GM19023 (cell line): ENCODE data around the gene ZDHHC11B.
"Not testable (repeated sequence)": the region's sequence is repeated elsewhere in the genome, so short reads cannot be mapped to it uniquely, and the experiment has no call there.

Source experiments
- ATAC-seq: cut with Tn5 transposase; IDR thresholded peaks from one replicate; pipeline ENCODE4 v1.9.1; 2021; ENCODE audit warnings: mild to moderate bottlenecking, moderate library complexity; ENCODE audit not compliant: unreplicated experiment

The ZDHHC11B gene

DNA sequence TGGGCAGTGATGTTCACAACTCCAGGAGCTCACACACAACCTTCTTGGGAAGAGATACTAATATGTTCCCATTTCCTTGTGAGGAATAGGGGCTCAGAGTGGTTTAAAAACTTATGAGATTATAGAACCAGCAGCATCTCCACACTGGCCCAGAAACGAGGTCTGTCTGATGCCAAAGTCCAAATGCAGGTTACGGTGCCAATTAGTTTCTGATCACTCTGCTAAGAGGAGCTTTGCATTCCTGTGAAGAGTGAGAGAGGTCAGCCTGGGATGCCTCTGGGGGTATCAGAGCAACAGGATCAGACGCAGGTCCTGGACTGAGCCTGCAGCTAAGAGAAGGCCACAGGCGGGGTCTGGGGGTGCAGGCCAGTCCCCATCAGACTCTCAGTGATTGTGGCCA, 61.2 kb downstream of the ZDHHC11B start:
- not testable (repeated sequence) for ATAC-seq

DNA sequence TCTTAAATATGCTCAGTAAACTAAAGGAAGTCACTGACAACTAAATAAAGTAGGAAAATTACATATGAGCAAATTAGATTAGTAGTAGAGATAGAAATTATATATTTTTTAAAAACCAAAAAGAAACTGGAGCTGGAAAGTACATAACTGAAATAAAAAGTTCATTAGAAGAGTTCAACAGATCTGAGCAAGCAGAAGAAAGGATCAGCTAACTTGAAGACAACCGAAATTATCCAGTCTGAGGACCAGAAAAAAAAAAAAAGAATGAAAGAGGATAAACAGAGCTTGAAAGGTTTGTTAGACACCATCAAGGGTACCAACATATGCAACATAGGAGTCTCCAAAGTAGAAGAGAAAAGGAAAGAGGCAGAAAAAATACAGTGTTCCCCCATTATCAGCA, 65.2 kb downstream of the ZDHHC11B start:
- not testable (repeated sequence) for ATAC-seq

DNA sequence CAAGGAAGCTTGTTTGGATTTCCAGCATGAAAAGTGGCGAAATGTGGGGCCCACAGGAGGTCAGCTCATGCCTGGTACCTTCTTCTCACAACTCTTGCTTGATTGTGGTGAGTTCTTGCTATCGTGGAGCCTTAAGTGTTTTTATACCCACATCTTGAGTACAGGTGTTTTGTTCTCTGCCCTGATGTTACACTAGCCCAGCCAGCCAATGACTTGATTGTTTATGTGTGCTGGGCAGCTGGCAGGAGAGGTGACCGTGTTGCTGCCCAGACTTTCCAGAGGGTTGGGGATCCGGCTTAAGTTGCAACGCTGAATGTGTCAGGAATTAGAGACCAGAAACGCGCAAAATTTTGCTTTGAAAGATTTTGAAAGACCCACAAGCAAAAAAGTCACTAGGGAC, 67.4 kb downstream of the ZDHHC11B start:
- no peak for ATAC-seq

DNA sequence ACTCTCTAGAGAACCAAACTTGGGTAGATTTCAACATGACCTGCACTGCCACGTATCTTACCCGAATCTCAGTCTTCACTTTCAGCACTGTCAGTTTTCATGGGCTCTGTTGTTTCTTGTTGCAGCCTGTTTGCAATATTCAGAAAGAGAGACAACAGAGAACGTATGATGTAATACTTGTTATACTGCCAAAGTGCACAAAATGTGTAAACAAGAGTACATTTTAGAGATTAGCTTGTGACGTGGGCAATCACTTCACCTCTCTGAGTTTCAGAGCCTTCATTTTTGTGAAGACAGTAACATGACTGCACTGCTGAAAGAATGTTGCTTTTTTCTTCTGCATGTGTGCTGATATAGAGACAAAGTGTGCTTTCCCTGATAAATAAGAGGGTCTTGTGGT, 67.8 kb downstream of the ZDHHC11B start:
- ATAC-seq: not testable (repeated sequence)

DNA sequence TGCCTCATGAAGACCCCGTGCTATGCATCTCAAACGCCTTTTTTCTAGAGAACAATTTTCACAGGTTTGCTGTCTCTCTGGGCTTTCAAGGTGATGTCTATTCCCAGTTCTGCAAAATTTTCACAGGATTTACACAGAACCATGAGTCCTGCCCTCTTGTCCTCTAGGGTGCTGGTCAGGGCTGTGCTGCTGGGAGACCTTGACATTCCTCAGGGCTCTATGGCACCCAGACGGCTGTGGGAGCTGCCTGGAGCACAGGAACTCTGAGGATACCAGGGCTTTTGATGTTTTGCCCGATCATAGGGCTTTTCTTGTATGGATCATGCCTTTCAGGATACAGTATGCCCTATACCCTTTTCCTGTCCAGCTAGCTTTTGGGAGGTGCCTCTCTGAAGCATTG, 68.9 kb downstream of the ZDHHC11B start:
- not testable (repeated sequence) for ATAC-seq

DNA sequence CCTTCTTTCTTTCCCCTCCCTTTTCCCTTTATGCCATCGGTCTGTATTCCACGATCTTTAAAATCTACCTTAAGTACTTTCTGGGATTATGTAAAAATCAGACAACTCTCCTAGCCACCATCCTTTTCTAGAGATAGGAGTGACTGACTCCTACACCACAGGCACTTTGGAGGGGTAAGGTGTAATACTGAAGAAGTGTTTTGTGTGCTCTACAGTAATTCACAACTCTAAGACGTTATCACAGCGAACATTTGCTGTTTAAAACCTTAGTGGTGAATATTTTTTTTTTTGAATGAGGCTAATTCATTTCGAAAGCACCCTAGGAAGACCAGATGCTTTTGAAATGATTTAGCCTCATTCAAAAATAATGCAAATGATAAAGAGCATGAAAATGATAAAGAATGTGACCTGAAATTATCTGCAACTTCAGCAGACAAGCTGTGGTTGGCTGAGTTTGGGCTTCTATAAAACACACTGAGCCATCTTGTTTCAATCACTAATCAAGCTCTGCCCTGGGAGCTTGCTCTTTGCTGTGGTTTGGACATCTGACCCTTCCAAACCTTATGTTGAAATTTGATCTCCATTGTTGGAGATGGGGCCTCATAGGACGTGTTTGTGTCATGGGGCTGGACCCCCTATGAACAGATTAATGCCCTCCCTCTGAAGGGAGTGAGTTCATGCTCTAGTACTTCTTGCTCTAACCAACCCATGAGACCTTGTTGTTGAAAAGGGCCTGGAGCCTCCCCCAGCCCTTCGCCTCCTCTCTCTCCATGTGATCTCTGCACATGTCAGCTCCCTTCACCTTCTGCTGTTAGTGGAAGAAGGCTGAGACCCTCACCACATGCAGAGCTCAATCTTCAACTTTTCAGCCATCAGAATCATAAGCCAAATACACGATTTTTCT, 70.1 kb downstream of the ZDHHC11B start:
- not testable (repeated sequence) for ATAC-seq

DNA sequence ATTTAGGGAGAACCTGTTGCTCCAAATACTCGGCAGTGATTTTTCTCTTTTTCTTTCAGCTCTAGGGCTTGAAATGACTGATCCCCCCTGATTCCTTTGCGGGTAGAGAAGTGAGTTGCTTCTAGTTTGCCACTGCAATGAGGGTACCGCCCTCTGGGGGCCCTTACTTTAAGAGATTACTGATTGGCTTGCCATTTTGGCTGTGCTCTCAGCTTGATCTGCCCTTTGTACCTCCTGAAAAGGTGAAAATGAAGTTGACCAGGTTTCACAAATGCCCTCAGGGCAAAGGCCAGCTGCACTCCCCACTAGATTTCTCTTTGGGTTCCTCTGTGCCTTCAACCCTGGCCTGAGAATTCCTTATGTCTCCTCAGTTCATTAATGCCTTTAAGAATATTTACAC, 70.8 kb downstream of the ZDHHC11B start:
- ATAC-seq: not testable (repeated sequence)

DNA sequence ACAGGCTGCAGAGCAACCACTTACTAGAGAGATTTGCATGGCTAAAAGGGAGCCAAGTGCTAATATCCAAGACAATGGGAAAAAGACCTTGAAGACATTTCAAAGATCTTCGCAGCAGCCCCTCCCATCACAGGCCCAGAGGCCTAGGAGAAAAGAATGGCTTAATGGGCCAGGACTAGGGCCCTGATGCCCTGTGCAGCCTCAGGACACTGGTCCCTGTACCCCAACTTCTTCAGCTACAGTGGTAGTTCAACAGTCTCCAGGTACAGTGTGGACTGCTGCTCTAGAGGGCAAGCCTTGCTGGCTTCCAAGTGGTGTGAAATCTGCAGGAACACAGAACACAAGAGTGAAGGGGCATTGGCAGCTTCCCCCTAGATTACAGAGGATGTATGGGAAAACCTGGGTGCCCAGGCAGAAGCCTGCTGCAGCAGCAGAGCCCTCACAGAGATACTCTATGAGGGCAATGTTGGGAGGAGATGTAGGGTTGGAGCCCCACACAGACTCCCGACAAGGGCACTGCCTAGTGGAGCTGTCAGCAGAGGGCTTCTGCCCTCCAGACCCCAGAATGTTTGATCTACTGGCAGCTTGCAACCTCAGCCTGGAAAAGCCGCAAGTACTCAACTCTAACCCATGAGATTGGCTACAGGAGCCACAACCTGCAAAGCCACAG, 75.5 kb downstream of the ZDHHC11B start:
- ATAC-seq: not testable (repeated sequence)

DNA sequence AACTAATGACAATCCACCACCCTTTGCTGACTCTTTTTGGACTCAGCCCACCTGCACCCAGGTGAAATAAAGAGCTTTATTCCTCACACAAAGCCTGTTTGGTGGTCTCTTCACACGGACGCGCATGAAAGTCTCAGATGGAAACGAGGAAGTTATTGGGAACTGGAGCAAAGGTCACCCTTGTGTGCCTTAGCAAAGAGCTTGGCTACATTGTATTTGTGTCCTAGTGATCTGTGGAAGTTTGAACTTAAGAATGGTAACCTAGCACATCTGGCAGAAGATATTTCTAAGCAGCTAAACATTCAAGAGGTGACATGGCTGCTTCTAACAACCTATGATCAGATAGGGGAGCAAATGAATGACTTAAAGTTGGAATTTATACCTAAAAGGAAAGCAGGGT, 76.2 kb downstream of the ZDHHC11B start:
- not testable (repeated sequence) for ATAC-seq

DNA sequence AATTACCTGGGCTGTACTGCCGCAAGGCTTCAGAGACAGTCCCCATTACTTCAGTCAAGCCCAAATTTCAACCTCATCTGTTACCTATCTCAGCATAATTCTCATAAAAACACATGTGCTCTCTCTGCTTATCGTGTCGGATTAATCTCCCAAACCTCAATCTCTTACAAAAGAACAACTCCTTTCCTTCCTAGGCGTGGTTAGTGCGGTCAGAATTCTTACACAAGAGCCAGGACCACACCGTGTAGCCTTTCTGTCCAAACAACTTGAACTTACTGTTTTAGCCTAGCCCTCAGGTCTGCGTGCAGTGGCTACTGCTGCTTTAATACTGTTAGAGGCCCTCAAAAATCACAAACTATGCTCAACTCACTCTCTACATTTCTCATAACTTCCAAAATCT, 78.4 kb downstream of the ZDHHC11B start:
- not testable (repeated sequence) for ATAC-seq

DNA sequence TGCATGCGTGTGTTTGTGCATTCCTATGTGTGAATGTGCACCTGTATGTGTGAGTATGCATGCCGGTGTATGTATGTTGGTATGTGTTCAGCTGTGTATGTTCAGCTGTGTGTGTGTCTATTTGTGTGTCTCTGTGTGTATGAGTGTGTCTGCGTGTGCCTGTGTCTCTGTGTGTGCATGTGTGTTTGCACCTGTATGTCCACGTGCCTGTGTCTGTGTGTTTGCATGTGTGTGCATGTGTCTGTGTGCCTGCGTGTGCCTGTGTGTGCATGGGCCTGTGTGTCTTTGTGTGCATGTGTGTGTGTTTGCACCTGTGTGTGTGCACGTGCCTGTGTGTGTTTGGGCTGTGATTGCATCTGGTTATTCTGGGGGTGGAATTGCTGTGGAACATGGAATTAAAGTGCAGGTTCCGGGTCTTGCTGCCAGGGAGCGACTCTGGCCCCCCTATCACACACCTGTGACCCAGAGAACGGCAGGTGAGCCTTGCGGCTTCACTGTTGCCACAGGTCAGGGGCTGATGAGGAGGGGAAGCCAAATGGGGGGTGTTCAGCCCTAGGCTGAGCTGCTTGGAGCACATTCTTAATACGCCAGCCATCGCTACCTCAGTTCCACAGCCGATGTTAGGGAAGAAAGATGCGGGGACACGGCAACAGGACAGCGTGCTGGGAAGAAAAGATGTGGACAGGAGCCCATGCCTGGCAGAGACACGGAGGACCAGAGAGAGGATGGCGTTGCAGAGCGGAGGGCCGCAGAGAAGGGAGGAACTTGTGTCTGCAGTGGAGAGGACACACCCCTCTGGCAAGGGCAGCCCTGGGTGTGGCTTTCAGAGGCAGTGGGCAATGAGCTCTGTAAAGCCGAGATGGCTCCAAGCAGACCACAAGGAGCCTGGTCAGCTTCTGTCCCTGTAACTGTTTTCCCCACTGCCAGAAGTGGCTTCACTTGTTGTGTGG, 87.5 kb downstream of the ZDHHC11B start:
- ATAC-seq: not testable (repeated sequence)

DNA sequence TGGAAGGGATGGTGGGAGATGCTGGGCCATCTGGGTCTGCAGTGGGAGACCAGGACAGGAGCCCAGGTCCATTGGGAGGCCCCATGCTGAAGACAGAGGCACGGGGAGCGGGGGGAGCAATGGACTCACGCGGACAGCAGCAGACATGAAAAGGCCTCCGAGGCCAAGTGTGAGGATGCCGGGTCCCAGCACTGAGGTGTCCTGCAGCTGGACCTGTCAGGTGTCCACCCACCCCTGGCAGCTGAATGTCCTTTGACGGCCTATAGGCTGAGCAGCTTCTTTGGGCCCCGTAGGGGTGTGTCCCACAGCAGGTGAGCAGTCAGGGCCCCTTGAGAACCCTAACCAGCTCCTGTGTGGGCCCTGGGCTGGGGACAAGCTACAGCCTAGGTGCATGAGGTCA, 88.3 kb downstream of the ZDHHC11B start:
- not testable (repeated sequence) for ATAC-seq

DNA sequence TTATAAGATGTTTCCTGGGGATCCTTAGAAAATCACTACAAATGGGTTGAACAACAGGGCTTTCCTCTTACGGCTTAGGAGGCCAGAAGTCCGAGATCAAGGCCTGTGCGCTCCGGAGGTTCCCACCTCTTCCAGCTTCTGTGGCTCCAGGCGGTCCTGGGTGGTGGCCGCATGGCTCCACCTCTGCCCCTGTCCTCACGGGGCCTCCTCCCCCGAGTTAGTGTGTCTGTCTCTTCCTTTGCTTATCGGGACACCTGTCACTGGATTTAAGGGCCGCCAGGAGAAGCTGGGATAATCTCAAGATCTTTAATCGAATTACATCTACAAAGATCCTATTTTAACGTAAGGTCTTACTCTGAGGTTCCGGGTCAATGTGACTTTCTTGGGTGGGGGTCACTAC, 89.1 kb downstream of the ZDHHC11B start:
- ATAC-seq: not testable (repeated sequence)

DNA sequence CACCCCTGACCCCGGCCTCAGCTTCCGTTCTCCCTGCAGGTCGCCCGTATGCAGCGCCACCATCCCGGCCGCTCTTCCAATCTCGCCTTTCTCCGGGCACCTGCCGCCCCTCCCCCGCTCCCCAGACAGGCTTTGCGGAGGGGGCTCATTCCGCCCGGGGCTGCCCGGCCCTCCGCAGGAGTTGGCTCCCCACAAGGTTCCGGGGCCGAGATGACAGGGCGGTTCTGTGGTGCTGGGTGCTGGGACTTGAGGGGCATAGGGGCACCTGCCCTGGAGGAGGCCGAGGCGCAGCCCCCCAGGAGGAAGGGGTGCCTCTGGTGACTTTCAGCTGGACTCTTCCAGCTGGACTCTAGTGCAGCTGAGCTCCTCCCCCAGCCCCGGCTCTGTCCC, 90.5 kb downstream of the ZDHHC11B start:
- not testable (repeated sequence) for ATAC-seq

DNA sequence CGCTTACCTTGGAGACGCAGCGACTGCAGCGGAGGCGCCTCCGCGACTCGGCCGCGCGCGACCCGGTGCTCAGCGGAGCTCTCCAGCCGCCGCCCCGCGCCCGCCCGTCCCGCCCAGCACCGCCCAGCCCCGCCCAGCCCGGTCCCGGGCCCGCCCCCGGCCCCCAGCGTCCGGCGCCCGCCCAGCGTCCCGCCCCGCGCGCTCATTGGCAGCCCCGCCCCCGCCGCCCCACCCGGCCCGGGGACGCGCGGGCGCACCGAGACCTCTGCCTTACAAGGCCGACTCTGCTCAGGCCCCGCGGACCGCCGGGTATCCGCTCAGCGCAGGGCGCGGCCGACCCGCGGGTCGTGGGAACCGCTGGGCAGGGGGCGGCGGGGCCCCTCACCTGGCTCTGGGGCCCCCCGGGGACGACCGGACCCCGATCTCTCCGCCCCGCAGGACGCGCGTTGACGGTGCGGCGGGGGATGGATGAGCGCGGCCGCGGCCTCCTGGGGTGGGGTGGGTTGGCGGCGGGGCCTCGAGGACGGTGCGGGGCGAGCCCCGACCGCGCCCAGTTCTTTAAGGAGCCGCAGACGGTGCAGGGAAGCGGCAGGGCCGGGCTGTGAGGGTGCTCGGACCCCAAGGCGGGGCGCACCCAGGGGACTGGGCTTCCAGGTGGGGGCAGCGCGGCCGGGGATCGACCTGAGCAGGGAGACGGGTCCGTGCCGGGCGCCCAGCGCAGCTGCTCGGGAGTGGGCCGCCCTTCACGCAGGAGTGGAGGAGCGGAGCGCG, 91.1 kb downstream of the ZDHHC11B start, which contains the start of gene TPPP:
Gene TPPP (minus strand): TSS at position 82 of the 771 bp plus-strand sequence. CDS start 15,292 bp downstream, outside the sequence.
- peak; percentile 85 for ATAC-seq

DNA sequence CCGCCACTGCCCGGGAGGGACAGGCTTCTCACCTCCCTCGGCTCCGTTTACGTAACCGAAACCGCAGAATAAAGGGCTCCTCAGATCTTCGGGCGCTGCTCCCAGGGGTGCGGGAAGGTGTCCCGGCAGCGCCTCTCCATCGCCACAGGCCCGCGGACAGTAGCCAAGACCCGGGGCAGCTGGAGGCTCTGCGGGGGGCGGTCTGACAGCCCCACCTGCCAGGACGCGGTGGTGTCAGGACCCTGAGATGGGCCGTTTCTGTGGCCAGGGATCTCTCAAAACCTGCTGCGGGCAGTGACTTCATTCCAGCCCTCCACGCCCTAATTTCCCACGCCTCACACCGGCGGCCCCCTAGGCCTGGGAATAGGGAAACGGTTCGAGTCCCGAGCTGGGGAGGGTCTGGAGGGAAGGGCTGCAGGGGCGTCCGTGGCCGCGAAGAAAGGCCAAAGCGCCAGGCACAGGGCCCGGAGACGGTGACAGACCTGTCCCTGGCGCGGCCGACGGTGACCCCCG, 91.9 kb downstream of the ZDHHC11B start:
- peak; percentile 14 for ATAC-seq

DNA sequence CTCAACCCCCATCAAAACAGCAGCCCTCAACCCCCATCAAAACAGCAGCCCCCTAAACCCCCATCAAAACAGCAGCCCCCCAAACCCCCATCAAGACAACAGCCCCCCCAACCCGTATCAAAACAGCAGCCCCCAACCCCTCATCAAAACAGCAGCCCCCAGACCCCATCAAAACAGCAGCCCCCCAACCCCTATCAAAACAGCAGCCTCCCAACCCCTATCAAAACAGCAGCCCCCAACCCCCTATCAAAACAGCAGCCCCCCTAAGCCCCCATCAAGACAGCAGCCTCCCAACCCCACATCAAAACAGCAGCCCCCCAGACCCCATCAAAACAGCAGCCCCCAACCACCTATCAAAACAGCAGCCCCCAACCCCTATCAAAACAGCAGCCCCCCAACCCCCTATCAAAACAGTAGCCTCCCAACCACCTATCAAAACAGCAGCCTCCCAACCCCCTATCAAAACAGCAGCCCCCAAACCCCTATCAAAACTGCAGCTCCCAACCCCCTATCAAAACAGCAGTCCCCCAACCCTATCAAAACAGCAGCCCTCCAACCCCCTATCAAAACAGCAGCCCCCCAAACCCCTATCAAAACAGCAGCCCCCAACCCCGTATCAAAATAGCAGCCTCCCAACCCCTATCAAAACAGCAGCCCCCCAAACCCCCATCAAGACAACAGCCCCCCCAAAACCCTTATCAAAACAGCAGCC, 92.6 kb downstream of the ZDHHC11B start:
- ATAC-seq: no peak

DNA sequence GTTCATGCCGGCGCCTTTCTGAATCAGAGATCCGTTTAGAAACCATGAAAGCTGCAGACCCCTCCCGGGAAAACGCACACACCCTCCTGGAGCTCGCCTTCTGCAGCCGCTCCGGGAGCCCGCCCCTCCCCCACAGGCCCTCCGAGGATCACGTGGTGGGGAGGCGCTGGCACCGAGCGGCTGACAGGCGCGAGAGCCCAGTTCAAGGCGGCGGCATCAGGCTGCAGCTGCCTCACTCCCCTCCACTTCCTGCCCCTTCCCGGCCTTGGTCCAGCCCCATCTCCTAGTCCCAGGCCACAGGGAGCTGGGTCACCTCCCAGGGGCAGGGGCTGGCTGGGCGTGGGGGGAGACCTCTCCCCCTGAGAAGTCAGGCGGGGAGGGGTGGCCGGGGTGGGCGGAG, 93.5 kb downstream of the ZDHHC11B start:
- ATAC-seq: not testable (repeated sequence)

DNA sequence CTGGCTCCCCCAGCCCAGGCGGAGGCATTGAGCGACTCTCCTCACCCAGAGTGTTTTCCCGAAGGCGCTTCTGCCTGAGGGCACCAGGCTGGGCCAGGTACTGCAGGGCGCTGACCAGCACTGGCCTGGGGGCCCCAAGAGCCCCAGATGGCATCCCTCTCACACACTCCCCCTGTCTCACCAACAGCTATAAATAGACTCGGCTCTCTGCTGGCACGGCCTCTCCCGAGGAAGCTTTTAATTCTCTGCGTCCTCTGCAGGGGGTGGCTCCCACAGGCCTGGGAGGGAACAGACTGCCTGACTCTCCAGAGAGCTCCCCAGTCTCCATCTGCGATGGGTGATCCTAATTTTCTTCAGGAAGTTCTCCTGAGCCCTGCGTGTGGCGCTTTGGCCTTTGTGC, 94.2 kb downstream of the ZDHHC11B start:
- not testable (repeated sequence) for ATAC-seq
